Hepatocyte (in vitro differentiated cells): ENCODE data around the gene PTPRM.

Experiments used
- EZH2 ChIP-seq: fragments of 200-600 bp; sonication (generic); IDR thresholded peaks from 2 replicates; pipeline ENCODE4 v1.6.1; 2016; ENCODE audit warnings: antibody characterized with exemption, mild to moderate bottlenecking, borderline replicate concordance
- EZH2phosphoT487 ChIP-seq: fragments of 200-600 bp; sonication (generic); IDR thresholded peaks from one replicate; pipeline ENCODE4 v1.6.1; 2018; ENCODE audit warnings: antibody characterized with exemption, mild to moderate bottlenecking, low read depth, moderate library complexity; ENCODE audit not compliant: unreplicated experiment, severe bottlenecking
- TF ChIP-seq, protein P1 (sequence below): fragments of 200-600 bp; sonication (generic); IDR thresholded peaks from 2 replicates; pipeline ENCODE4 v1.5.1; 2016; ENCODE audit warnings: antibody characterized with exemption, mild to moderate bottlenecking; ENCODE audit not compliant: poor library complexity

DNA sequence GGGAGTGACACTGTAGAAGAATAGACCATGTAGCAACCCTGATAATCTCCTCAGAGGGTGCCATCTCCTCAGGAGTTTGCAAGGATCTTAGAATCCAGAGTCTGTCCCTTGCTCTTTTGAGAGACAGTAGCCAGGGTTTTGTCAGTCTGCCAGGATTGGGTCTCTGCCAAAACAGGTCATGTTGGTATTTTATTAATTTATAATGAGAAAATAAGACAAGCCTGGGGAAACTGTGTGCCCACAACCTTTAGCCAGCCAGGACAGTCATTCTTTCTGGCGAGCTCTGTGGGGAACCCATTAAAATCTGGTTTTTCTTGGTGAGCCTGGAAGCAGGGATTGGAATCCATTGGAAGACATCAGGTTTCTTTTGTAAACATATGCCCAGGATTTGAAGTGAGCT, 78.6 kb downstream of the PTPRM start:
- no peak for TF ChIP-seq EZH2
- TF ChIP-seq, protein P1, sequence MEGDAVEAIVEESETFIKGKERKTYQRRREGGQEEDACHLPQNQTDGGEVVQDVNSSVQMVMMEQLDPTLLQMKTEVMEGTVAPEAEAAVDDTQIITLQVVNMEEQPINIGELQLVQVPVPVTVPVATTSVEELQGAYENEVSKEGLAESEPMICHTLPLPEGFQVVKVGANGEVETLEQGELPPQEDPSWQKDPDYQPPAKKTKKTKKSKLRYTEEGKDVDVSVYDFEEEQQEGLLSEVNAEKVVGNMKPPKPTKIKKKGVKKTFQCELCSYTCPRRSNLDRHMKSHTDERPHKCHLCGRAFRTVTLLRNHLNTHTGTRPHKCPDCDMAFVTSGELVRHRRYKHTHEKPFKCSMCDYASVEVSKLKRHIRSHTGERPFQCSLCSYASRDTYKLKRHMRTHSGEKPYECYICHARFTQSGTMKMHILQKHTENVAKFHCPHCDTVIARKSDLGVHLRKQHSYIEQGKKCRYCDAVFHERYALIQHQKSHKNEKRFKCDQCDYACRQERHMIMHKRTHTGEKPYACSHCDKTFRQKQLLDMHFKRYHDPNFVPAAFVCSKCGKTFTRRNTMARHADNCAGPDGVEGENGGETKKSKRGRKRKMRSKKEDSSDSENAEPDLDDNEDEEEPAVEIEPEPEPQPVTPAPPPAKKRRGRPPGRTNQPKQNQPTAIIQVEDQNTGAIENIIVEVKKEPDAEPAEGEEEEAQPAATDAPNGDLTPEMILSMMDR, result no peak
- no peak for TF ChIP-seq EZH2phosphoT487
